ENCODE data around the gene PTPRM.

Gene PTPRM

GRCh38 chr18:8260319-8260718 is 693.2 kb downstream of the PTPRM start:
- no peak for FAIRE-seq
- TF ChIP-seq POLR2A (IDR thresholded peaks at IDR 0.05; ENCODE audit: low read depth, low read length) (no peak), POLR2AphosphoS5 (IDR thresholded peaks at IDR 0.05; ENCODE audit: low read depth, low read length) (no peak), TAF1 (IDR thresholded peaks at IDR 0.05; ENCODE audit: borderline replicate concordance, low read depth, low read length) (no peak)

GRCh38 chr18:8260827-8261226 is 693.7 kb downstream of the PTPRM start:
- DNase-seq (ENCODE audit: insufficient read length) (no peak), FAIRE-seq (no peak)
- TF ChIP-seq POLR2A (IDR thresholded peaks at IDR 0.05; ENCODE audit: low read depth, low read length) (no peak), TAF1 (IDR thresholded peaks at IDR 0.05; ENCODE audit: borderline replicate concordance, low read depth, low read length) (no peak), POLR2AphosphoS5 (IDR thresholded peaks at IDR 0.05; ENCODE audit: low read depth, low read length) (no peak)

More at GRCh38 chr18:8260319-8260718, 693.2 kb downstream of the PTPRM start:
- no peak for DNase-seq (ENCODE audit: insufficient read length)

- TF ChIP-seq TAF1 (IDR thresholded peaks at IDR 0.05; ENCODE audit: borderline replicate concordance, low read depth, low read length) (no peak), POLR2AphosphoS5 (IDR thresholded peaks at IDR 0.05; ENCODE audit: low read depth, low read length) (no peak), POLR2A (IDR thresholded peaks at IDR 0.05; ENCODE audit: low read depth, low read length) (no peak)
- DNase-seq (ENCODE audit: insufficient read length) = no peak
- FAIRE-seq = no peak
Measured at GRCh38 chr18:8261651-8262091, 694.6 kb downstream of the PTPRM start.

GRCh38 chr18:8262221-8262620 is 695.1 kb downstream of the PTPRM start:
- no peak for FAIRE-seq
- no peak for TF ChIP-seq TAF1 (IDR thresholded peaks at IDR 0.05; ENCODE audit: borderline replicate concordance, low read depth, low read length)
- TF ChIP-seq POLR2AphosphoS5 (IDR thresholded peaks at IDR 0.05; ENCODE audit: low read depth, low read length) = no peak
- no peak for TF ChIP-seq POLR2A (IDR thresholded peaks at IDR 0.05; ENCODE audit: low read depth, low read length)
- DNase-seq (ENCODE audit: insufficient read length) = no peak

GRCh38 chr18:8264116-8264515 is 697.0 kb downstream of the PTPRM start:
- DNase-seq (ENCODE audit: insufficient read length) = no peak
- TF ChIP-seq POLR2A (IDR thresholded peaks at IDR 0.05; ENCODE audit: low read depth, low read length) (no peak), POLR2AphosphoS5 (IDR thresholded peaks at IDR 0.05; ENCODE audit: low read depth, low read length) (no peak), TAF1 (IDR thresholded peaks at IDR 0.05; ENCODE audit: borderline replicate concordance, low read depth, low read length) (no peak)
- FAIRE-seq = no peak

- no peak for FAIRE-seq
- TF ChIP-seq POLR2AphosphoS5 (IDR thresholded peaks at IDR 0.05; ENCODE audit: low read depth, low read length) (no peak), TAF1 (IDR thresholded peaks at IDR 0.05; ENCODE audit: borderline replicate concordance, low read depth, low read length) (no peak), POLR2A (IDR thresholded peaks at IDR 0.05; ENCODE audit: low read depth, low read length) (no peak)
Measured at GRCh38 chr18:8264861-8265411, 697.8 kb downstream of the PTPRM start.

GRCh38 chr18:8272254-8272653 is 705.1 kb downstream of the PTPRM start:
- DNase-seq (ENCODE audit: insufficient read length) (no peak), FAIRE-seq (no peak)
- TF ChIP-seq POLR2AphosphoS5 (IDR thresholded peaks at IDR 0.05; ENCODE audit: low read depth, low read length) = no peak
- TF ChIP-seq TAF1 (IDR thresholded peaks at IDR 0.05; ENCODE audit: borderline replicate concordance, low read depth, low read length) = no peak
- no peak for TF ChIP-seq POLR2A (IDR thresholded peaks at IDR 0.05; ENCODE audit: low read depth, low read length)

More at GRCh38 chr18:8264861-8265411, 697.8 kb downstream of the PTPRM start:
- DNase-seq (ENCODE audit: insufficient read length) = no peak

GRCh38 chr18:8274370-8274769 is 707.3 kb downstream of the PTPRM start:
- TF ChIP-seq POLR2AphosphoS5 (IDR thresholded peaks at IDR 0.05; ENCODE audit: low read depth, low read length) (no peak), POLR2A (IDR thresholded peaks at IDR 0.05; ENCODE audit: low read depth, low read length) (no peak), TAF1 (IDR thresholded peaks at IDR 0.05; ENCODE audit: borderline replicate concordance, low read depth, low read length) (no peak)
- FAIRE-seq (no peak), DNase-seq (ENCODE audit: insufficient read length) (no peak)

GRCh38 chr18:8276406-8276805 is 709.3 kb downstream of the PTPRM start:
- TF ChIP-seq TAF1 (IDR thresholded peaks at IDR 0.05; ENCODE audit: borderline replicate concordance, low read depth, low read length) (no peak), POLR2A (IDR thresholded peaks at IDR 0.05; ENCODE audit: low read depth, low read length) (no peak), POLR2AphosphoS5 (IDR thresholded peaks at IDR 0.05; ENCODE audit: low read depth, low read length) (no peak)
- no peak for FAIRE-seq

GRCh38 chr18:8277270-8277669 is 710.2 kb downstream of the PTPRM start:
- FAIRE-seq = no peak
- TF ChIP-seq TAF1 (IDR thresholded peaks at IDR 0.05; ENCODE audit: borderline replicate concordance, low read depth, low read length) (no peak), POLR2AphosphoS5 (IDR thresholded peaks at IDR 0.05; ENCODE audit: low read depth, low read length) (no peak), POLR2A (IDR thresholded peaks at IDR 0.05; ENCODE audit: low read depth, low read length) (no peak)

More at GRCh38 chr18:8276406-8276805, 709.3 kb downstream of the PTPRM start:
- DNase-seq (ENCODE audit: insufficient read length) = no peak

GRCh38 chr18:8279346-8279745 is 712.2 kb downstream of the PTPRM start:
- no peak for DNase-seq (ENCODE audit: insufficient read length)
- FAIRE-seq = no peak
- TF ChIP-seq POLR2AphosphoS5 (IDR thresholded peaks at IDR 0.05; ENCODE audit: low read depth, low read length) (no peak), TAF1 (IDR thresholded peaks at IDR 0.05; ENCODE audit: borderline replicate concordance, low read depth, low read length) (no peak), POLR2A (IDR thresholded peaks at IDR 0.05; ENCODE audit: low read depth, low read length) (no peak)

More at GRCh38 chr18:8277270-8277669, 710.2 kb downstream of the PTPRM start:
- no peak for DNase-seq (ENCODE audit: insufficient read length)

- FAIRE-seq (no peak), DNase-seq (ENCODE audit: insufficient read length) (no peak)
- TF ChIP-seq POLR2AphosphoS5 (IDR thresholded peaks at IDR 0.05; ENCODE audit: low read depth, low read length) (no peak), POLR2A (IDR thresholded peaks at IDR 0.05; ENCODE audit: low read depth, low read length) (no peak), TAF1 (IDR thresholded peaks at IDR 0.05; ENCODE audit: borderline replicate concordance, low read depth, low read length) (no peak)
Measured at GRCh38 chr18:8279781-8280330, 712.7 kb downstream of the PTPRM start.

Data from GM12892 (cell line).